Caco-2 (cell line): ENCODE results near the gene NHSL2. TPM values are rescaled to one million over a fixed set of nuclear protein-coding genes. Genes with fewer than 3 reads are reported as not detected.

Experiments
- BruUV-seq: library from RNA; stranded (reverse); fragments of 400-500 nt; replicated peaks from 2 replicates; lab custom pipeline; 2021; lab: Mats Ljungman, UMichigan
- CTCF ChIA-PET: fragments of 300-600 bp; sonication (Branson Sonifier 250); formaldehyde crosslinking; loops from one replicate; lab custom pipeline; 2022; ENCODE audit warnings: antibody characterized with exemption; lab: Charles Lee
- POLR2A ChIA-PET: fragments of 300-600 bp; sonication (Branson Sonifier 250); formaldehyde crosslinking; loops from one replicate; lab custom pipeline; 2022; ENCODE audit warnings: antibody characterized with exemption; lab: Charles Lee
- DNase-seq, 2 experiments: peaks; one replicate each; pipeline versions ENCODE4 v3.0.0 to v3.0.0-alpha.2; 2020 to 2022
- H3K27me3 ChIP-seq: replicated peaks from 2 replicates; pipeline ENCODE4 v1.6.0; 2011; ENCODE audit warnings: low read length; ENCODE audit not compliant: control insufficient read depth, insufficient read depth
- H3K36me3 ChIP-seq: 2 replicates; pipeline ENCODE4 v1.5.1; 2011; ENCODE audit warnings: low read length; ENCODE audit not compliant: control insufficient read depth, insufficient read depth
- H3K4me1 ChIP-seq: fragments of 250-450 bp; sonication (Bioruptor Pico); 2 replicates; pipeline ENCODE4 v1.5.1; 2020; ENCODE audit warnings: mild to moderate bottlenecking
- H3K4me3 ChIP-seq: 2 replicates; pipeline ENCODE4 v1.5.1; 2011; ENCODE audit warnings: low read depth, mild to moderate bottlenecking, control low read depth, low read length
- H3K9me3 ChIP-seq: fragments of 250-450 bp; sonication (Bioruptor Pico); 2 replicates; pipeline ENCODE4 v1.5.1; 2020; ENCODE audit warnings: mild to moderate bottlenecking, moderate library complexity
- H3K27ac Mint-ChIP-seq: one replicate; pipeline ENCODE4 v1.8.0; 2022; ENCODE audit warnings: mixed read lengths; ENCODE audit not compliant: unreplicated experiment
- H3K27me3 Mint-ChIP-seq: one replicate; pipeline ENCODE4 v1.8.0; 2022; ENCODE audit warnings: mixed read lengths; ENCODE audit not compliant: insufficient read depth, unreplicated experiment
- H3K36me3 Mint-ChIP-seq: one replicate; pipeline ENCODE4 v1.8.0; 2022; ENCODE audit warnings: mild to moderate bottlenecking, mixed read lengths; ENCODE audit not compliant: insufficient read depth, unreplicated experiment
- H3K4me1 Mint-ChIP-seq: one replicate; pipeline ENCODE4 v1.8.0; 2022; ENCODE audit warnings: low read depth, mixed read lengths; ENCODE audit not compliant: unreplicated experiment
- H3K4me3 Mint-ChIP-seq: one replicate; pipeline ENCODE4 v1.8.0; 2022; ENCODE audit warnings: mild to moderate bottlenecking, moderate library complexity, mixed read lengths; ENCODE audit not compliant: unreplicated experiment
- H3K9me3 Mint-ChIP-seq: one replicate; pipeline ENCODE4 v1.8.0; 2022; ENCODE audit warnings: mixed read lengths; ENCODE audit not compliant: unreplicated experiment
- CTCF ChIP-seq, 2 experiments: fragments of 200-600 bp in 1 of 2; IDR thresholded peaks; 1 replicate in 1 of 2; 2 replicates in 1 of 2; pipeline versions ENCODE4 v1.5.1 to v1.8.0; 2011 to 2022; ENCODE audit warnings: antibody characterized with exemption in 1 of 2, control low read depth in 1 of 2, inconsistent platforms in 1 of 2, low read depth in 1 of 2, low read length in 1 of 2, mild to moderate bottlenecking in 1 of 2, moderate library complexity in 1 of 2; ENCODE audit not compliant: insufficient read depth in 1 of 2, severe bottlenecking in 1 of 2, unreplicated experiment in 1 of 2
- intact Hi-C: fragments of 100-400 bp; cut with micrococcal nuclease; formaldehyde crosslinking; loops from one replicate; pipeline ENCODE4 v1.10.0; 2022; ENCODE audit not compliant: unreplicated experiment
- total RNA-seq: library from RNA; stranded (reverse); gene quantifications from 2 replicates; pipeline ENCODE4 v1.2.3, GENCODE V29; 2022

The NHSL2 gene
- total RNA-seq, 1 experiment from 2014 or later: 0.18 TPM

- no TSS peak for BruUV-seq
- Histone ChIP-seq H3K9me3 (no peaks in the 10 kb centered on the region), H3K4me1 (no peaks in the 10 kb centered on the region), H3K27me3 (no peaks in the 10 kb centered on the region), H3K36me3 (no peaks in the 10 kb centered on the region), H3K4me3 (no peak overlapping the region)
- H3K27ac Mint-ChIP-seq: no peak overlapping the region
- no peak overlapping the region for H3K4me3 Mint-ChIP-seq
- no peak for TF ChIP-seq CTCF (IDR thresholded peaks at IDR 0.05; ENCODE audit: insufficient read depth in 1 of 2, low read depth in 1 of 2, low read length in 1 of 2, severe bottlenecking in 1 of 2, unreplicated experiment in 1 of 2)
- no peaks in the 10 kb centered on the region for H3K27me3 Mint-ChIP-seq
- DNase-seq: no peak
- no peaks in the 10 kb centered on the region for H3K36me3 Mint-ChIP-seq
- no peaks in the 10 kb centered on the region for H3K9me3 Mint-ChIP-seq
- H3K4me1 Mint-ChIP-seq: no peaks in the 10 kb centered on the region
- ChIA-PET CTCF (no interaction called here), POLR2A (no interaction called here)
- intact Hi-C loops: no loop called here
Observed at GRCh38 chrX:72043636-72044035, 133.0 kb downstream of the NHSL2 start.

GRCh38 chrX:72045141-72045540 is 134.5 kb downstream of the NHSL2 start:
- H3K4me1 Mint-ChIP-seq: no peaks in the 10 kb centered on the region
- no peaks in the 10 kb centered on the region for H3K9me3 Mint-ChIP-seq
- Histone ChIP-seq H3K27me3 (no peaks in the 10 kb centered on the region), H3K36me3 (no peaks in the 10 kb centered on the region), H3K4me3 (no peak overlapping the region), H3K9me3 (no peaks in the 10 kb centered on the region), H3K4me1 (no peaks in the 10 kb centered on the region)
- POLR2A ChIA-PET: no interaction called here
- DNase-seq: no peak
- no peaks in the 10 kb centered on the region for H3K36me3 Mint-ChIP-seq
- BruUV-seq: no TSS peak
- TF ChIP-seq CTCF (IDR thresholded peaks at IDR 0.05; ENCODE audit: insufficient read depth in 1 of 2, low read depth in 1 of 2, low read length in 1 of 2, severe bottlenecking in 1 of 2, unreplicated experiment in 1 of 2): no peak
- CTCF ChIA-PET: no interaction called here
- no peaks in the 10 kb centered on the region for H3K27me3 Mint-ChIP-seq
- no peak overlapping the region for H3K4me3 Mint-ChIP-seq
- intact Hi-C loops: loop anchor here (5.0 kb wide), 1 partner anchor 37 kb away; no protein-coding TSS in a partner anchor
- no peak overlapping the region for H3K27ac Mint-ChIP-seq

DNA sequence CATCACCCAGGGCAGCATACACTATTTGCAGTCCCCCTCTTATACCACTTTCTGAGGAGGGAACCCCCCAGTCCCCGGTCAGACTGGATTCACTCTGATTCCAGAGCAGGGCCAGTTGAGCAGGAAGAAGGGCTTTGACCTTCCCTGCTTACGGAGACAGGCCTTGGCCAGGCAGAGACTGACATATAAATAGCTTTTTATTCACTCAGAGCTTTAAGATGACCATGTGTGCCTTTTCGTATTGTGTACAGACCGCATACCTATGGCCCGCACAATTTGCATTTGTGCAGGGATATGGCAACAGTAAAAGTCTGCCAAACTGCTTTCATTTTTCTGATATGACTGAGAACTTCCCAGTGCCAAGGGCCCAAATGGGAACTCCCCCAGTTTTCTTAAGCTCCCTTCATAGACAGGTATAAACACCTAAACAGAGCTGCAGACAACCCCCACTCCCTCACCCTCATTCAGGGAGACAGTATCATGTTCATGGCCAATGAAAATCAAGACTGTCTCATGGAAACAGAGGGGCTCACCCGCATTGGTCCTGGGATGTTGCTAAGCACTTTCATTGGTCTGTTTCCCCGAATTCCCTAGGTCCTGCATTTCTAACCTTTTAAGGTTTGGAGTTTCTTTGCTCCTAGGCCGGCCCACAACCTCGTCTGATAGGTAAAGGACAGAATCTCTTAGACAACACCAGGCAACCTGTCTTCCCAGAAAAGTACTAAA is 135.1 kb downstream of the NHSL2 start:
- CTCF ChIA-PET: no interaction called here
- Mint-ChIP-seq H3K9me3 (no peaks in the 10 kb centered on the region), H3K4me3 (no peak overlapping the region), H3K27ac (no peak overlapping the region), H3K36me3 (no peaks in the 10 kb centered on the region), H3K4me1 (no peaks in the 10 kb centered on the region), H3K27me3 (no peaks in the 10 kb centered on the region)
- Histone ChIP-seq H3K4me3 (no peak overlapping the region), H3K36me3 (no peaks in the 10 kb centered on the region), H3K4me1 (no peaks in the 10 kb centered on the region), H3K9me3 (no peaks in the 10 kb centered on the region), H3K27me3 (no peaks in the 10 kb centered on the region)
- POLR2A ChIA-PET: no interaction called here
- no peak for TF ChIP-seq CTCF (IDR thresholded peaks at IDR 0.05; ENCODE audit: insufficient read depth in 1 of 2, low read depth in 1 of 2, low read length in 1 of 2, severe bottlenecking in 1 of 2, unreplicated experiment in 1 of 2)
- intact Hi-C loops: loop anchor here (5.0 kb wide), 1 partner anchor 37 kb away; no protein-coding TSS in a partner anchor
- no TSS peak for BruUV-seq
- no peak for DNase-seq
